ENCODE data around the gene FAM174C.

The FAM174C gene

GRCh38 chr19:1261798-1262622 lies 13.3 kb upstream of the FAM174C start:
- DNase-seq (ENCODE audit: low spot score) = no peak

GRCh38 chr19:1262623-1263123 lies 12.7 kb upstream of the FAM174C start:
- no peak for DNase-seq (ENCODE audit: low spot score)

GRCh38 chr19:1263188-1263587 lies 12.1 kb upstream of the FAM174C start:
- no peak for DNase-seq (ENCODE audit: low spot score)

- DNase-seq (ENCODE audit: low spot score) = no peak
Observed at GRCh38 chr19:1264801-1265614, 10.3 kb upstream of the FAM174C start.

GRCh38 chr19:1265615-1266128 lies 9.7 kb upstream of the FAM174C start:
- peak; percentile 47 for DNase-seq (ENCODE audit: low spot score)

GRCh38 chr19:1266129-1266915 lies 9.0 kb upstream of the FAM174C start:
- peak; percentile 77 for DNase-seq (ENCODE audit: low spot score)

GRCh38 chr19:1266916-1267476 lies 8.3 kb upstream of the FAM174C start:
- peak; percentile 83 for DNase-seq (ENCODE audit: low spot score)

- no peak for DNase-seq (ENCODE audit: low spot score)
Observed at GRCh38 chr19:1267477-1268225, 7.7 kb upstream of the FAM174C start.

GRCh38 chr19:1268226-1269064 lies 6.9 kb upstream of the FAM174C start:
- no peak for DNase-seq (ENCODE audit: low spot score)

GRCh38 chr19:1269065-1269477 lies 6.3 kb upstream of the FAM174C start, which contains the start of gene CIRBP:
Gene CIRBP, plus strand, starts transcription at chr19:1269332. Its CDS starts 1,602 bp downstream, at chr19:1270934.
- DNase-seq (ENCODE audit: low spot score) = peak; percentile 96

GRCh38 chr19:1269478-1270212 lies 5.7 kb upstream of the FAM174C start:
- peak; percentile 94 for DNase-seq (ENCODE audit: low spot score)

- no peak for DNase-seq (ENCODE audit: low spot score)
Observed at GRCh38 chr19:1270213-1270853, 5.0 kb upstream of the FAM174C start.

GRCh38 chr19:1270854-1271527 lies 4.3 kb upstream of the FAM174C start:
- DNase-seq (ENCODE audit: low spot score) = no peak

GRCh38 chr19:1271528-1272422 lies 3.6 kb upstream of the FAM174C start:
- DNase-seq (ENCODE audit: low spot score) = no peak

GRCh38 chr19:1272423-1273262 lies 2.7 kb upstream of the FAM174C start:
- no peak for DNase-seq (ENCODE audit: low spot score)
